Measurements from ENCODE around the gene LRIT2.

The LRIT2 gene

DNA sequence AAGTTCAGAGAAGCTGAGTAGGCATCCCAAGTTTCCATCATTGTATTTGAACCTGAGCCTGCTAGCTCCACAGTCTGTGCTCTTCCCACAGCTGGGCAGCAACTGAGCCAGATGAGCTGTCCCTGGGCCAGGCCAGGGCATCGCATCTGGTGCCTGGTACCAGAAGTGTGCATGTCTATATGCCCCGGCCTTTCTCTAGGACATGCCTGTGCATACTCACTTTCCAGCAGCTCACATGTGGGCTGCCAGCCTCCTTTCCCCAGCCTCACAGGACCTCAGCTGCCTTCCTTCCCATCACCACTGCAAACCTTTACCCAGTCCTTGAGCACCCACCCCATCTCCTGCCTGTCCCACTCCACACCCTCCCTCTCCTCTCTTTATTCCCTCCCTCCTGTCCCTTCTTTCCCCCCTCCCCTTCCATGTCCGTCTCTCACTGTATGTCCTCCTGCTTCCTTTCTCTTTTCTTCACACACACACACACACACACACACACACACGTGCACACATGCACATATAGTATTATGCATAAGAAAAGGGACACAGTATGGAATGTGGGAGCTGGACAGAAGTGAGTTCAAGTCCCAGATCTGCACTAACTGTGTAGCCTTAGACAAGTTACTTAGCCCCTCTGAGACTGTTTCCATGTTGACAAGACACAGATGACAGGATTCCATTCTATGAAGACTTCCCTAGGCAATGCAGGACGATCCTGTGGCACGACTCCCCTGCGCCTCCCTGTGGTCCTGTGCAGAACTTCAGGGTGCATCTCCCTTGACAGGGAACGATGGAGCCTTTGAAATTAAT lies 20.1 kb downstream of the LRIT2 start:
- DNase-seq (ENCODE audit: low read depth in 3 of 3) = peak; percentile 36 to 55 (median 50)

DNA sequence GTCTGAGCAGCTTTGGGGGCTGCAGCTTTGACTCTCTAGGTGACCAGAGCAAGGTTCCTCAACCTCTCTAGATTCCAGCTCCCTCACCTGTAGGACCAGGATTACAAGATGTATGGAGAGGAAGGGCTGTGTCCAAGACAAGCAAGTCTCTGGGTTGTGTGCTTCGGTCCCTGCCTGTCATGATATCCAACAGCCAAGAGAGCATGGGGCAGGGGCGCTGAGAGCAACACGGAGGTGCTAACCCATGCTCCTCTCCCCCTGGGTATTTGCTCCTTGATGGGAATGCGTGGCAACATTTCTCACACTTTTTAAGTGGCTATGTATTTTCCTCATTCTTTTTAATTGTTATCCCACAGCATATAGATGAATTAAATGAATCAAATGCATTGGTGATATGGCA lies 20.7 kb downstream of the LRIT2 start:
- DNase-seq (ENCODE audit: low read depth in 3 of 3) = no peak

DNA sequence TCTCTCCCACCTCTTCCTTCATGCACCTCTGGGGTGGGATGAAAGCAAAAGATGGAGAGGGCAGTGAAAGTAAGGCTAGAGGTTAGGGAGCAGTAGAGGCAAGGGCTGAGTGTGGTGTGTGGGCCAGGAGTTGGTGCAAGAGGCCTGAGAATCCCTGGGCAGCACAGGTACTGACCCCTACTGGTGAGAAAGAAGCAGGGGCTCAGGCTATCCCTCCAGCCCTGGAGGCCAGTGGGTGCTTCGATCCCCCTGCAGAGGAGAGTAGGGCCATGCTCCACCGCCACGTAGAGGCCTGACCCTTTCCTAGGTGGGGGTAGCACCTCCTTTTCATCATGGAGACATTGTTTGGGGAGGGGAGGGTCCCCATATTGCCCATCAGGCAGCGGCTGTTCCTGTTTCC lies 21.2 kb downstream of the LRIT2 start:
- no peak for DNase-seq (ENCODE audit: low read depth in 3 of 3)

DNA sequence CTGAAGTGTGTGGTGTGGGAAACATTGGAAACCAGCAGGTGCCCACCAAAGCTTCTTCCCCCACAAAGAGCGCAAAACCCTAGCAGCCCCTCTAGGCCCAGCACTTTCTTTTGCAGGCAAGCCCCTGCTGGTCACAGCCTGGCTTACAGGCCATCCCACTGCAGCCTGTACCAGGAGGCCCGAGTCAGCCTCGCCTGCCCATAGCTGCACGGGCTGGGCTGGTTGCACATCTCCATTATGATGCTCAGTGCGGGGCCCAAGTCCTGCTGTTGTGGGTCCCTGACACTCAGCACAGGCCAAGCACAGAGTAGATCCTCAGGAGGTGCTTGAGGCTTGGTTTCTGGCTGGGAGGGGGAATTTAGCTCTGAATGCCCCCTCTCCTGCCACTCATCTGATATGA lies 23.0 kb downstream of the LRIT2 start:
- no peak for DNase-seq (ENCODE audit: low read depth in 3 of 3)

DNA sequence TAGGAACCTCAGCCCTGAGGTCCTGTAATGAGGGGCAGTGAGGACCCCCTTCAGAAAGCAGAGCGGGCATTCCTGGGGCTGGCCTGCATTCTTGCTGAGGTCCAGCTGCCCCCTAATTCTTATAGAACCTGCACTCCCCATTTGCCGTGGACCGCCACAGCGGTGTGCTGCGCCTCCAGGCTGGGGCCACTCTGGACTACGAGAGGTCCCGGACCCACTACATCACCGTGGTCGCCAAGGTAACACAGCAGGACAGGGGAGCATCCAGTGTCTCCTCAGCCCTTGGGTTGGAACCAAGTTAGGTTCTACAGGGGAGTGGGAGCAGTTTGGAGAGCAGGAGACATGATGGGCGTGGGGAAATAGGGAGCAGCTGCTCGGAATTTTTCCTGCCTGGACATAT lies 23.7 kb downstream of the LRIT2 start:
- DNase-seq (ENCODE audit: low read depth in 3 of 3) = no peak

DNA sequence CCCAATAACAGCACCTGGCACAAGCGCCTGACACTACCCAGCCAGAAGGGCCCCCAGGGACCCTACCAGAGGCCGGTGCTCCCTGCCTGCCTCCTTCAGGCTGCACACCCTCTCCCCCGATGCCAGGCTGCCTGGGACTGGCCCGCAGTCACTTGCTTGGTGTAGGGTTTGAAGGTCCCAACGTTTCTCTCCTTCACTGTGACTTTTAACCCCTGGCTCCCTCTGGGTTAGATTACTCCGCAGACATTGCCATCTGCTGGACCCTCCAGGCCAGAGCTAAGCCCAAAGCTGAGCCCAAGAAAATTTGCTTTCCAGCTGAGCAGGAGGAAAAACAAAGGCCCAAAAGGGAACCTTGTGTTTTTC lies 24.1 kb downstream of the LRIT2 start:
- no peak for DNase-seq (ENCODE audit: low read depth in 3 of 3)

DNA sequence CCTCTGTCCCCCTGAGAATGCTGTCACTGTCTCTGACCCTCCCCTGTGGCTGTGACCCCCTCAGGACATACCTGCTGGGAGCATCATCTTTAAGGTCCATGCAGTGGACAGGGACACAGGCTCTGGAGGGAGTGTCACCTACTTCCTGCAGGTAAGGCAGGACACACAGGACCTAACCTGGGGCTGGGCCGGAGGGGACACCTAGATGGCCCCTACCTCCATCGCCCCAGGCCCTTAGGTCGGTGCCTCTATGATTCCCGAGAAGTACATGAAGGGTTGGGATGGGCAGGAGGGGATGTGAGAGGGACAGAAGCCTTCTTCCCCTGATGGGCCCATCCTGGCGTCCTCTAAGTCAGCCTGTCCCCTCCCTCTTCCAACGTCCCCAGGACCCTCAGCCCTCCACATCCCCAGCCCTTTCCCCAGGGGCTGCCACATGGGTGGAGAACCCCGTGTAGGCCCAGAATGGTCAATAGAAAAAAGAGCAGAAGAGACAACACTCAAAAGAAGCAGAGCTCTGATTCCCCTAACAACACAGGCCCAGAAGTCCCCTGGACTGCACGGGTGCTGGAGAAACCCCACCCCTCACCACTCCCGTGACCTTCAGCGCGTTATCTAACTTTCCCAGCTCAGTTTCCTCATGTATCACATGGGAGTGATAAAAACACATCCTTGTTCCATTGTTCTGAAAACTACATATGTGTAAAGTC lies 24.7 kb downstream of the LRIT2 start:
- DNase-seq (ENCODE audit: low read depth in 3 of 3) = no peak

DNA sequence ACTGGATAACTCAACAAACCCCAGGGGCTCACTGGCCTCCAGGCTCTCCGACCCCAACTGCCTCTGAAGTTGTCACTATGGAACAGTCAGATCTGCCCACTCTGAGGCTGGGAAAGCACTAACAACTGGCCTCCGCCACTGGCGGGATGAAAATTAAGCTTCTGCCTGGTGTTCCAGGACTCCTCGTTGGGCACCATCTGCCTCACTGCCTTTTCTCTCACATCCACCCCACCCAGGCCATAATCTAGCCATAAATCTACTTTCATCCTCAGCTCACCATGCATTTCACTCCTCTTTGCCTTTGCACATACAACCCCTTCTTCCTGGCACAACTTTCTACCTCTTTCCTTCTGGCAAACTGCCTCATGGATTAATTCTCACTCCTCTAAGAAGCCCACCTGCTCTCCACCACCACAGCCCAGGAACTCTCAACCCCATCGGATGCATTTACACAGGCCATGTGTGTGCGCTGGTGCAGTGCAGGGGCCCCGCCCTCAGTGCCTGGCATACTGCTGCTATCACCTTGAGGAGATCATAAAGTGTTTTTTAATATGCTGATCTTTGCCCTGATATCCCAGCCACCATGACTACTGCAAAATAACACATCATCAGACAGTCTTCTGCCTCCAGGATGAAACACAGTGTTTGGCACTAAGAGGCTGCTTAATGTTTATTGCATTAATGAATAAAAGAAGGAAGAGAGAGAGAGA lies 27.0 kb downstream of the LRIT2 start:
- DNase-seq (ENCODE audit: low read depth in 3 of 3) = no peak

DNA sequence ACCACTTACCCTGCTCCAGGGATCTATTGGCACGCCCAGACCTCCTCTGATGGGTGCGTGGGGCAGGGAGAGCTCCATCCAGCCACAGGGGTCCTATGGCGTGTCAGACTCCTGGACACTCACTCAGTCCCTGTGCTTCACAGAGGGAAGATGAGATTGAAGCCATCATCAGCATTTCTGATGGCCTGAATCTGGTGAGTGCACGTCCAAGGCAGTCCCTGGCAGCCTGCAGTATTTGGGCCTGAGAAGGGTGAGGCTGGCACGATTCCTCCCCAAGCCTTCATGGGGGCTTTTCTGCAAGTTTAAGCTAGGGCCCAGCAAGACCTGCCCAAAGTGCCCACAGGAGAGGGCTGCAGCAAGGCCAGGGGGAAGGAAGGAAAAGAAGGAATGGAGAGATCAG lies 27.7 kb downstream of the LRIT2 start:
- no peak for DNase-seq (ENCODE audit: low read depth in 3 of 3)

DNA sequence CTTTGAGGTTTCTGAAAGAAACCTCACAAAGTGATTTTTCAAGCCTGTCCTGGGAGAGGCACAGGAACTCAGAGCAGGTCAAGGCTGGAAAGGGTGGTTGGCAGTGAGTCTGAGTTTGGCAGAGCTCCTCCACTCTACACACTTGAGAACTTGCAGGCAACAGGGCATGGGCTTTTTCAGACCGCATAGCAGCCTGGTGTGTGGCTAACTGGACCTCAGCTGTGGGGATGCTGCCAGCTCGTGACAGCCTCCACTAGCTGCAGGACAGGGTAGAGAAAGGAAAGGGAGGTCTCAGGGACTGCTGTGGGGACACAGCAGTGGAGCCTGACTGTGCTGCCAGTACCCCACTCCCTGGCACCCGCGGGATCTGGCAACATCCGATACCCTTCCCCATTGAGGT lies 28.4 kb downstream of the LRIT2 start:
- no peak for DNase-seq (ENCODE audit: low read depth in 3 of 3)

DNA sequence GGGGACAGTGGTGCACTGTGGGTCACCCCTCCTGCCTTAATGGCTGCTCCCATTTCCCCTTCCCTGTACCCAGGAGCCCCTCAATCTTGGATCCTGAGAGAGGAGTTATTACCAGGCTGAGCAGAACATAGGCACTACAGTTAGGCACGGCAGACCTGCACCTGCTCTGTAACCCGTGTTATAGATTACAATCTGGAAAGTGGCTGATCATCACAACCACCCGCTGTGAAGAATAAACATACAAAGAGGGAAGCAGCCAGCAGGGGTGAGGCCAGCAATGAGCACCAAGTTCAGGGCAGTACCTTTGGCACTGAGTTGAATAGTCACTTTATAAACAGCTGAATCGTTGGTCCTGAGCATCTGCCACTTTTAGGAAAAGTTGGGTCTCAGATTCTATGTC lies 29.3 kb downstream of the LRIT2 start:
- DNase-seq (ENCODE audit: low read depth in 3 of 3) = no peak

DNA sequence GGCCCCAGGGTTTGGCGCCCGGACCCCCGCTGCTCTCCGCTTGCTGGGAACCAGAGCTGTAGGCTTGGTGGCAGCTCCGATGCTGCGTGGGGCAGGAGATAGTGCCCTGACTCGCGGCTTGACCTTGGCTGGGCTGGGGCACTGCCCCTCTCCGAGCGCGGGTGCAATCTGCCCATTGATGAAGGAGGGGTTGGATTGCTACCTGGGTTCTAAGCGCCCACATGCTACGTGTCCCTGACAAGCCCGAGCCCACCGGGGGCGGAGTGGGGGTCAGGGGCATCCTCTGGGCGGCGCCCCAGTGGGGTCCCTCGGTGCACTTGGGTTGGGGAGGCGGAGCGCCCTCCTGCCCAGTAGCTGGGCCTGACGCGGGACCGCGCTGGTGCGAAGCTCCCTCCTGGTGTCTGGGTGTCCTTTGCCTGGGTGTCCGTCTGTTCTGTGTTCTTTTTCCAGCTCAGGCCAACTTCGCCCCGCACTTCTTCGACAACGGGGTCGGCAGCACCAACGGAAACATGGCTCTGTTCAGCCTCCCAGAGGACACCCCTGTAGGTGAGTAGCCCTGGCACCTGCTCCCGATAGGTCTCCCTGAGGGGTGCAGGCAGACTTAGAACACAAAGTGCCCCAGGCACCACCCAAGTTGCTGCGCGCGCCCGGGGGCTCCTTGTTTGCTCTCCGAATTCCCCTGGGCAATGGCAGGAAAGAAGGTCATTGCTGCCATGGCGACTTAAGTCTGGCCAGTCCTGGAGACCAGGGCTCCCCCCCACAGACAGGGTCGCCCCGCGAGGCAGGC lies 30.1 kb downstream of the LRIT2 start:
- no peak for DNase-seq (ENCODE audit: low read depth in 3 of 3)

DNA sequence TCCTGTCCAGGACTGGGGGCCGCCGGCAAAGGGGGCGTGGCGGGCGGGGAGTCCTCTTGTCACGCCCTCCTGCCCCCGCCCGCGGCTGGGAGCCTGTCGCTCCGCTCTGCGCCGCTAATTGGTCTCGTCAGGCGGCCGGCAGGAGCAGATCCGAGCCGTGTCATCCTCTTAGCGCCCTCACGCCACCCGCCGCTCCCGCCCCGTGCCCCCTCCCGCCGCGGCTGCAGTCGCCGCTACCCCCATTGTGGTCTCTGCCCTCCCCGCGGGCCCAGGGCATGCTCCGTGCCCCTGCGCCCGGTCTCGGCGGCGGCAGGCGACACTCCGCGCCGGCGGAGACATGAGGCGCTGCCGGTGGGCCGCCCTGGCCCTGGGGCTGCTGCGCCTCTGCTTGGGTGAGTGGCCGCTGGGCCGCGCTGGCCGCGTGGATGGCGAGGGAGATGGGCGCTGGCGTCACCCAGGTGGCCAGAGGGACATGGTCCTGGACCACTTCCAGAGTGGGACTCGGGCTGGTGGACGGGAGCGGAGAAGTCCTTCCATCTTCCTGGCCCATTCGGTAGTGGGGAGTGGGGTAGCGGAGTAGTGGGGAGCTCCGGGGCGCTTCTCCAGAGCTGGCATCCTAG lies 30.8 kb downstream of the LRIT2 start, which contains the start of gene CDHR1:
TSS of gene CDHR1 (plus strand) at position 114 of the 620 bp plus-strand sequence. CDS start at position 338, 224 bp downstream.
- DNase-seq (ENCODE audit: low read depth in 3 of 3) = peak in 1 of 3 donors; percentile 27

DNA sequence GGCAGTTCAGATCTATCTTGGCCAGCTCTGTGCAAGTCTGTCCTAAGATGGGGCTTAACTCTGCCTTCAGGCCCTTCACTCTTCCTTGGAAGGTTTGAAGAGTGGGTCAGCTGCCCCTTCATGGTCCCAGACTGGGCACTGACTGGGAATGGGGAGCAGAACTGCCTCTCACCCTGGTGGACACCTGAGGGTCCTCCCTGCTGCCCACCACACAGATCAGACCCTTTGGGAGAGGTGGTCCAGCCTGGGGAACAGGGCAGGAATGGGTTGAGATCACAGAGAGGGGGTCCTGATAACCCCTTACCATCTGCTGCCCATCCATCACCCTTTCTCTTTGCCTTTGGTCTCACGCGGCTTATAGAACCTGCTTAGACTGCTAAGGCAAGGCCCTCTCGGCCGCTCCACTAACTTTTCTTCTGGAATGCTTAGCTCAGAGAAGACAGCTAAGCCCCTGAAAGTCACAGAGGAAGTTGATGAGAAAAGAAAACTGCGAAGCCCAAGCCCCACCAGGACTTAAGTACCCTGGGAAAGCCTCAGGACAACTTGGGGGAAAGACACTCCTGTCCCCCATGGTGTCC lies 31.4 kb downstream of the LRIT2 start:
- no peak for DNase-seq (ENCODE audit: low read depth in 3 of 3)

DNA sequence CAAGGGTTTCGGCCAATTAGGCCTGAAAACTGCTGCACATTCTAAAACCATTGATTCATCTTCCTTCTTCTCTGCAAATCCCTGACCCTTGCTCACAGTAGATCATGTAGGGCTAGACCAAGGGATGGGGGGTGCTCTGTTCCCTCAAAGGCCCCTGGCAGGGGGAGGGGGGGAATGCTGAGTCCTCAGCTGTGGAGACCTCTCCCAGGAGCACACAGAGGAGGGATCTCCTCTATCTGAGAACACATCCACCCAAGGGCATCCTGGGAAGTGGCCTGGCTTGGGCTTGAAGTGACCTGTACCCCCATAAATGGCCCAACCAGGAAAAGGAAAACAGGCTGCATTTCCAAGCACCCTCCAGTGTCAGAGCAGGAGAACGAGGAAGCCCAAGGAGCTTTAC lies 32.0 kb downstream of the LRIT2 start:
- DNase-seq (ENCODE audit: low read depth in 3 of 3) = no peak

DNA sequence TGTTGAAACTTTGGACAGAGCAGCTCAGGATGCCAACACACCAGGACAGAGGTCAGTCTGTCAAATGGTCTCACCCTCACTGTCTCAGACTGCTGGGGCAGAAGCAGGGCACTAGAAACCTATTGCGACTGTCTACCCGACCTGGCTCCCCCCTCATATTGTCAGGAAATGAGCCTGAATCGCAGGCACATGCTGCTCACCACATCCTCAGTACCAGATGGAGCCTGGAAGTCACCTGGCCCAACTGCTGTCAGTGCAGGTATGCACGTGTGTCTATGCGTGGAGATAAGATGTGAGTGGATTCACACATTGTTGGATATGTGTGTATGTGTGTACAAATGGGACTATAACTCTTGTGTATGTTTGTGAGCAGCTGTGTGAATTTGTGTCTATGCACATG lies 34.2 kb downstream of the LRIT2 start:
- DNase-seq (ENCODE audit: low read depth in 3 of 3) = no peak

DNA sequence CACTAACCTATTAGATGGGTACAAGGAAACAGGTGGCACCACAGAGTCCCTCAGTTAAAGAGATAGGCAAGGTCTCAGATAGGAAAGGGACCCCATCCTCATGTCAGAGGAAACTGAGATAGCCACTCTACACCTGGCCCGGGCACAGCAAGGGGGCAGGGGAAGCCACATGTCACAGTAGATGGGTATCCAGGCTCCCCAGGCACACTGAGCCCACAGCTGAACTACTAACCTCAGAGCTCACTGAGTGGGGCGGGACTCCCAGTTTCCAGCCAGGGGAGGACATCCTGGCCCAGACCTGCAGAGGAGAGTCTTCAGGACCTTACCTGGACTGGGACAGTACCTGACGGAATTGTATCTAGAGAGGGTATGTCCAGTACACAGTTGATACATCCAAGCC lies 34.7 kb downstream of the LRIT2 start:
- no peak for DNase-seq (ENCODE audit: low read depth in 3 of 3)

DNA sequence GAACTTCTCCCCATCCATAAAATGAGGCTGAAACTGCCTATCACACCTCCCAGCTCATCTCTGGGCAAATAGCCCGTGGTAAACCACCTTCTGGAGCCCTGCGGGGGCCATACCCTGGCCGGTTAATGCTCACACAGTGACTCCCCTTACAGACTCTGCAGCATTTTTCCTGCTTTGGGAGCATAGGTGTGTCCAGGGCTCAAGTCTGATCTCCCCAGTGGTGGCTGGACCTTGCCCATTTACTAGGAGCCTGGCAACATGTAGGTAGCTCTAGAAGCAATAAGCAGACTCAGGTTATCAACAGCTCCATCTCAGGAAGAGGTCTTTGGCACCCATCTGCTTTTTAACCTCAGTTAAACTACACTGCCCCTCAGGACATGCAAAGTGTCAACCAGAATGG lies 36.5 kb downstream of the LRIT2 start:
- no peak for DNase-seq (ENCODE audit: low read depth in 3 of 3)

DNA sequence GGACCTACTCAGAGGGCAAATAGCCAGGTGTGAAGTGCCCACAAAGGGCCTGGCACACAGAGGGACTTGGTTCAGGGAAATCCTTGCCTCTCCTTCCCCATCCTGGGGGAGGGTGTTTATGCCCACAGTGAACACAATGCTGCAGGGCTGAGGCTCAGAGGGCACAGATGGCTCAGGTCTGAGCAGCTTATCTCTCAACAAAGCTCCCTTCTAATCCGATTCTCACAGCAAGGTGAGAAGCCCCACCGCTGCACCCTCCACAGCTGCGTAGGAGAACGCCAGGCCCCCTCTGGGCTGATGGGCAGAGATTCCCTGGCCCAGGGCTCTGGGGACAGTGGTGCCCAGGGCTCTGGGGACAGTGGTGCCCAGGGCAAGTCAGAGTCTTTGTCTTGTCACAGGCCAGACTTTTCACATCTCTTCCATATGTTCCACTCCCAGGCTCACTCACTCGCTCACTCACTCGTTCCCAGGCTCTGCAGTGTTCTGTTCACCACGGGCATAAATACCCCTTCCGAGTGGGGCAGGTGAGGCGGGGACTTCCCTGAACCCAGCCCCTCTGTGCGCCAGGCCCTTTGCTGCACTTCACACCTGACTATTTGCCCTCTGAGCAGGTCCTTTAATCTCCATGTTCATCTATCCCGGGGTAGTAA lies 39.7 kb downstream of the LRIT2 start:
- no peak for DNase-seq (ENCODE audit: low read depth in 3 of 3)

DNA sequence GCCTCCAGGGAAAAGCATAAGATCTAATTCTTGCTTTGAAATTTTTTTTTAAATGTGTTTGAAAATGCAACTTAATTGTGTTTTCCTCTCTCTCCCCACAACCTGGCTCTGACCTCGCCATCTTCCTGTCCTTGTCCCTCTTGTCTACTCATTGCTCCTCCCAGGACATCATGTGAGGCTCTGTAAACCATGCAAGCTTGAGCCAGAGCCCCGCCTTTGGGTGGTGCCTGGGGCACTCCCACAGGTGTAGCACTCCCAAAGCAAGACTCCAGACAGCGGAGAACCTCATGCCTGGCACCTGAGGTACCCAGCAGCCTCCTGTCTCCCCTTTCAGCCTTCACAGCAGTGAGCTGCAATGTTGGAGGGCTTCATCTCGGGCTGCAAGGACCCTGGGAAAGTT lies 40.8 kb downstream of the LRIT2 start:
- no peak for DNase-seq (ENCODE audit: low read depth in 3 of 3)

DNA sequence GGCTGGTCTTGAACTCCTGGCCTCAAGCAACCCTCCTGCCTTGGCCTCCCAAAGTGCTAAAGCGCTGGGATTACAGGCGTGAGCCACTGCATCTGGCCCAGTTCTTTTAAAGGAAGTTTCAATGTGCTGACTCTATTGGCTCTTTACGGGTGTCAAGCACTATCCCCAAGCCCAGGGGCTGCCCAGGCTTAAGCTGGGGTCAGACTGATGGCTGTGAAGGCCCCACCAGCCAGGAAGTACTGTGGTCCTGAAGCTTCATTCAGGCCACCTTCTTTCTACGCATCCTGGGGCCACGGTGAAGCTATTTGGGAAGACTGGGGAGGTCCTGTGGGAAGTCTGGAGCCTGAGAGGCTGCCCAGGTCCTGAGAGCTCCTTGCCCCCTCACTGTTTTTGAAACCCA lies 43.7 kb downstream of the LRIT2 start:
- DNase-seq (ENCODE audit: low read depth in 3 of 3) = no peak

Measured in stimulated activated CD4-positive, alpha-beta T cell treated with anti-CD3 and anti-CD28 coated beads, TNF-alpha, amount 100 ng/mL, for 48 hours (primary cell).